Measurements from ENCODE around the gene PRKAR1B. TPM values are rescaled to one million over a fixed set of nuclear protein-coding genes. Genes with fewer than 3 reads are reported as not detected.
"Not testable (repeated sequence)": the region's sequence is repeated elsewhere in the genome, so short reads cannot be mapped to it uniquely, and the experiment has no call there.

PRKAR1B gene
- total and polyA plus RNA-seq, 8 donors, result 16.3 to 43.5 (median 37.6) TPM

GRCh38 chr7:617614-618538 lies 109.2 kb downstream of the PRKAR1B start:
- Histone ChIP-seq H3K27ac (peak overlapping the region; percentile 44 to 76), H3K27me3 (no peaks in the 10 kb centered on the region), H3K9me3 (peaks cover 0 to 24% of the 10 kb centered on the region in 2 donors), H3K36me3 (no peaks in the 10 kb centered on the region), H3K4me3 (no peak overlapping the region), H3K4me1 (peaks cover 8 to 24% of the 10 kb centered on the region in 2 donors)
- DNase-seq (peak in 1 of 4 donors; percentile 60), ATAC-seq (no peak)
- intact Hi-C loops (cut with DNase I), result no loop called here
- TF ChIP-seq, protein P1, sequence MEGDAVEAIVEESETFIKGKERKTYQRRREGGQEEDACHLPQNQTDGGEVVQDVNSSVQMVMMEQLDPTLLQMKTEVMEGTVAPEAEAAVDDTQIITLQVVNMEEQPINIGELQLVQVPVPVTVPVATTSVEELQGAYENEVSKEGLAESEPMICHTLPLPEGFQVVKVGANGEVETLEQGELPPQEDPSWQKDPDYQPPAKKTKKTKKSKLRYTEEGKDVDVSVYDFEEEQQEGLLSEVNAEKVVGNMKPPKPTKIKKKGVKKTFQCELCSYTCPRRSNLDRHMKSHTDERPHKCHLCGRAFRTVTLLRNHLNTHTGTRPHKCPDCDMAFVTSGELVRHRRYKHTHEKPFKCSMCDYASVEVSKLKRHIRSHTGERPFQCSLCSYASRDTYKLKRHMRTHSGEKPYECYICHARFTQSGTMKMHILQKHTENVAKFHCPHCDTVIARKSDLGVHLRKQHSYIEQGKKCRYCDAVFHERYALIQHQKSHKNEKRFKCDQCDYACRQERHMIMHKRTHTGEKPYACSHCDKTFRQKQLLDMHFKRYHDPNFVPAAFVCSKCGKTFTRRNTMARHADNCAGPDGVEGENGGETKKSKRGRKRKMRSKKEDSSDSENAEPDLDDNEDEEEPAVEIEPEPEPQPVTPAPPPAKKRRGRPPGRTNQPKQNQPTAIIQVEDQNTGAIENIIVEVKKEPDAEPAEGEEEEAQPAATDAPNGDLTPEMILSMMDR (IDR thresholded peaks at IDR 0.05), result no peak

GRCh38 chr7:613442-614140 lies 113.5 kb downstream of the PRKAR1B start:
- TF ChIP-seq, protein P1 (IDR thresholded peaks at IDR 0.05), result no peak
- no peak for ATAC-seq
- H3K9me3 ChIP-seq, result no peaks in the 10 kb centered on the region
- no peaks in the 10 kb centered on the region for H3K36me3 ChIP-seq
- no peak overlapping the region for H3K4me3 ChIP-seq
- intact Hi-C loops (cut with DNase I), result no loop called here
- H3K27me3 ChIP-seq, result no peaks in the 10 kb centered on the region
- H3K4me1 ChIP-seq, result peaks cover 12 to 34% of the 10 kb centered on the region in 2 donors
- no peak overlapping the region for H3K27ac ChIP-seq
- DNase-seq, result peak in 1 of 4 donors; percentile 65

GRCh38 chr7:611837-612236 lies 115.2 kb downstream of the PRKAR1B start:
- H3K27me3 ChIP-seq; DNase-seq; ATAC-seq; H3K36me3 ChIP-seq; H3K27ac ChIP-seq; H3K4me3 ChIP-seq; intact Hi-C loops (cut with DNase I); H3K9me3 ChIP-seq: not testable (repeated sequence)
- H3K4me1 ChIP-seq, result peaks cover 7 to 32% of the 10 kb centered on the region in 2 donors

GRCh38 chr7:611281-611810 lies 115.7 kb downstream of the PRKAR1B start:
- intact Hi-C loops (cut with DNase I), result no loop called here
- Histone ChIP-seq H3K9me3 (no peaks in the 10 kb centered on the region), H3K4me3 (no peak overlapping the region), H3K27ac (peak overlapping the region; percentile 63 to 69), H3K36me3 (no peaks in the 10 kb centered on the region), H3K4me1 (peaks cover 7 to 32% of the 10 kb centered on the region in 2 donors), H3K27me3 (no peaks in the 10 kb centered on the region)
- TF ChIP-seq, protein P1 (IDR thresholded peaks at IDR 0.05), result no peak
- DNase-seq (peak in 1 of 4 donors; percentile 39), ATAC-seq (no peak)

- H3K4me1 ChIP-seq, result peaks cover 7 to 36% of the 10 kb centered on the region in 2 donors
- H3K9me3 ChIP-seq, result no peaks in the 10 kb centered on the region
- ATAC-seq, result peak; percentile 66
- no peaks in the 10 kb centered on the region for H3K36me3 ChIP-seq
- peak overlapping the region; percentile 63 to 69 for H3K27ac ChIP-seq
- H3K27me3 ChIP-seq, result no peaks in the 10 kb centered on the region
- DNase-seq, result peak in 2 of 4 donors; percentile 53 to 58
- H3K4me3 ChIP-seq, result no peak overlapping the region
- intact Hi-C loops (cut with DNase I), result no loop called here
- TF ChIP-seq, protein P1 (IDR thresholded peaks at IDR 0.05), result no peak
These were observed 116.4 kb downstream of the PRKAR1B start for GRCh38 chr7:610531-611280.
